PC-3 (cell line): ENCODE measurements around the gene RAB30. TPM values are rescaled to one million over a fixed set of nuclear protein-coding genes. Genes with fewer than 3 reads are reported as not detected.

Experiments used
- ATAC-seq: fragments of 200-7000 bp; cut with Tn5 transposase; 2 replicates; pipeline ENCODE4 v1.9.1; 2020; ENCODE audit warnings: mild to moderate bottlenecking, moderate library complexity
- BruUV-seq: library from RNA; stranded (reverse); fragments of 400-500 nt; replicated peaks from 2 replicates; lab custom pipeline; 2021; lab: Mats Ljungman, UMichigan
- CTCF ChIA-PET: fragments of 300-600 bp; sonication (Branson Sonifier 250); formaldehyde crosslinking; loops from one replicate; lab custom pipeline; 2022; ENCODE audit warnings: antibody characterized with exemption; lab: Charles Lee
- POLR2A ChIA-PET: fragments of 300-600 bp; sonication (Branson Sonifier 250); formaldehyde crosslinking; loops from one replicate; lab custom pipeline; 2022; ENCODE audit warnings: antibody characterized with exemption; ENCODE audit not compliant: unreplicated experiment; lab: Charles Lee
- DNase-seq: peaks from one replicate; pipeline ENCODE4 v3.0.0-alpha.2; 2015
- H2AFZ ChIP-seq: fragments of 300-600 bp; sonication (generic); 2 replicates; pipeline ENCODE4 v1.6.0; 2016; ENCODE audit warnings: antibody characterized with exemption, low read length
- H3F3A ChIP-seq: fragments of 300-600 bp; sonication (generic); one replicate; pipeline ENCODE4 v1.6.0; 2017; ENCODE audit warnings: antibody characterized with exemption, low read length, control low read depth, mild to moderate bottlenecking; ENCODE audit not compliant: unreplicated experiment
- H3K27ac ChIP-seq: fragments of 300-600 bp; sonication (generic); 2 replicates; pipeline ENCODE4 v1.5.1; 2016; ENCODE audit warnings: mild to moderate bottlenecking, low read length
- H3K27me3 ChIP-seq: fragments of 300-600 bp; sonication (generic); 2 replicates; pipeline ENCODE4 v1.6.1; 2016; ENCODE audit warnings: low read length, mixed read lengths
- H3K36me3 ChIP-seq: fragments of 300-600 bp; sonication (generic); 2 replicates; pipeline ENCODE4 v1.6.1; 2016; ENCODE audit warnings: low read depth, mixed run types, low read length, mixed read lengths
- H3K4me1 ChIP-seq: fragments of 300-600 bp; sonication (generic); 2 replicates; pipeline ENCODE4 v1.5.1; 2016; ENCODE audit warnings: low read length; ENCODE audit not compliant: insufficient read depth
- H3K4me2 ChIP-seq: fragments of 300-600 bp; sonication (generic); 2 replicates; pipeline ENCODE4 v1.6.0; 2016; ENCODE audit warnings: low read length
- H3K4me3 ChIP-seq: fragments of 300-600 bp; sonication (generic); 2 replicates; pipeline ENCODE4 v1.5.1; 2016; ENCODE audit warnings: mild to moderate bottlenecking, low read length, mixed read lengths
- H3K79me2 ChIP-seq: fragments of 300-600 bp; sonication (generic); 2 replicates; pipeline ENCODE4 v1.6.1; 2017; ENCODE audit warnings: low read length, mixed read lengths
- H3K9ac ChIP-seq: fragments of 300-600 bp; sonication (generic); 2 replicates; pipeline ENCODE4 v1.6.0; 2016; ENCODE audit warnings: mild to moderate bottlenecking, low read length
- H3K9me2 ChIP-seq: fragments of 300-600 bp; sonication (generic); replicated peaks from 2 replicates; pipeline ENCODE4 v1.6.1; 2016; ENCODE audit warnings: mixed run types, low read length, mixed read lengths
- H3K9me3 ChIP-seq: fragments of 300-600 bp; sonication (generic); 2 replicates; pipeline ENCODE4 v1.6.1; 2016; ENCODE audit warnings: low read length, mixed read lengths
- H4K20me1 ChIP-seq: fragments of 300-600 bp; sonication (generic); 2 replicates; pipeline ENCODE4 v1.6.1; 2016; ENCODE audit warnings: low read length, mixed read lengths
- EZH2 ChIP-seq: fragments of 300-600 bp; sonication (generic); IDR thresholded peaks from one replicate; pipeline ENCODE4 v1.6.1; 2017; ENCODE audit warnings: antibody characterized with exemption, mild to moderate bottlenecking, low read length; ENCODE audit not compliant: unreplicated experiment
- EZH2phosphoT487 ChIP-seq: fragments of 300-600 bp; sonication (generic); IDR thresholded peaks from 2 replicates; pipeline ENCODE4 v1.6.1; 2018; ENCODE audit warnings: mild to moderate bottlenecking, antibody characterized with exemption, low read length, borderline replicate concordance
- intact Hi-C: fragments of 100-400 bp; cut with micrococcal nuclease; formaldehyde crosslinking; loops from 2 replicates; pipeline ENCODE4 v1.9.0; 2023
- total RNA-seq: library from RNA; depleted of rRNA; stranded (reverse); fragments of >200 nt; gene quantifications from 2 replicates; pipeline ENCODE4 v1.2.3, GENCODE V29; 2014
- TF ChIP-seq, protein P1 (sequence below): fragments of 300-600 bp; sonication (generic); conservative IDR thresholded peaks from 2 replicates; pipeline ENCODE4 v1.5.1; 2017; ENCODE audit warnings: antibody characterized with exemption, low read depth, mild to moderate bottlenecking, low read length

The RAB30 gene
- total RNA-seq, 1 experiment from 2014 or later: 6.6 TPM

DNA sequence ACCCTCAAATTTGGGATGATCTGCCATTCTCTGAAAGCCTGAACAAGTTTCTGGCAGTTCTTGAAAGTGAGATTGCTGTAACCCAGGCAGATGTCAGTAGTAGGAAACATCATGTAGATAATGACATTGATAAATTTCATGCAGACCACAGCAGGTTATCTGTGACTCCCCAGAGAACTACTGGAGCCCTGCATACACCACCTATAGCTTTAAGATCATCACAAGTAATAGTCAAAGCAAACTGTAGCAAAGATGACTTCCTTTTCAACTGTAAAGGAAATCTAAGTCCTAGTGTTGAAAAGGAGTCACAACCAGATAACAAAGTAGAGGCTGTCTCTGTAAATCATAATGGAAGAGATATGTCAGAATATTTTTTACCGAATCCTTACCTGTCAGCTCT lies 139.1 kb downstream of the RAB30 start:
- H3K79me2 ChIP-seq: no peaks in the 10 kb centered on the region

GRCh38 chr11:82930734-82931133 lies 141.0 kb downstream of the RAB30 start:
- Histone ChIP-seq H2AFZ (no peak overlapping the region), H3K9me2 (no peaks in the 10 kb centered on the region), H4K20me1 (no peaks in the 10 kb centered on the region), H3K27ac (no peak overlapping the region), H3K9me3 (no peaks in the 10 kb centered on the region), H3F3A (no peaks in the 10 kb centered on the region), H3K9ac (no peak overlapping the region), H3K4me3 (no peak overlapping the region), H3K27me3 (no peaks in the 10 kb centered on the region), H3K36me3 (peaks cover 48% of the 10 kb centered on the region), H3K4me2 (no peak overlapping the region), H3K79me2 (no peaks in the 10 kb centered on the region), H3K4me1 (peaks cover under 1% of the 10 kb centered on the region)
- BruUV-seq: no TSS peak
- ATAC-seq: no peak
- POLR2A ChIA-PET: interaction anchor here (0.6 kb wide), 2 partner anchors 31 to 140 kb away, joined by 3 to 15 read pairs; no protein-coding TSS in a partner anchor
- CTCF ChIA-PET: no interaction called here
- DNase-seq: no peak
- TF ChIP-seq, protein P1, sequence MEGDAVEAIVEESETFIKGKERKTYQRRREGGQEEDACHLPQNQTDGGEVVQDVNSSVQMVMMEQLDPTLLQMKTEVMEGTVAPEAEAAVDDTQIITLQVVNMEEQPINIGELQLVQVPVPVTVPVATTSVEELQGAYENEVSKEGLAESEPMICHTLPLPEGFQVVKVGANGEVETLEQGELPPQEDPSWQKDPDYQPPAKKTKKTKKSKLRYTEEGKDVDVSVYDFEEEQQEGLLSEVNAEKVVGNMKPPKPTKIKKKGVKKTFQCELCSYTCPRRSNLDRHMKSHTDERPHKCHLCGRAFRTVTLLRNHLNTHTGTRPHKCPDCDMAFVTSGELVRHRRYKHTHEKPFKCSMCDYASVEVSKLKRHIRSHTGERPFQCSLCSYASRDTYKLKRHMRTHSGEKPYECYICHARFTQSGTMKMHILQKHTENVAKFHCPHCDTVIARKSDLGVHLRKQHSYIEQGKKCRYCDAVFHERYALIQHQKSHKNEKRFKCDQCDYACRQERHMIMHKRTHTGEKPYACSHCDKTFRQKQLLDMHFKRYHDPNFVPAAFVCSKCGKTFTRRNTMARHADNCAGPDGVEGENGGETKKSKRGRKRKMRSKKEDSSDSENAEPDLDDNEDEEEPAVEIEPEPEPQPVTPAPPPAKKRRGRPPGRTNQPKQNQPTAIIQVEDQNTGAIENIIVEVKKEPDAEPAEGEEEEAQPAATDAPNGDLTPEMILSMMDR: no peak
- TF ChIP-seq EZH2phosphoT487: no peak
- no peak for TF ChIP-seq EZH2
- intact Hi-C loops: no loop called here

More for the DNA sequence above, 139.1 kb downstream of the RAB30 start:
- H2AFZ ChIP-seq: no peak overlapping the region
- intact Hi-C loops: no loop called here
- TF ChIP-seq, protein P1: no peak
- TF ChIP-seq EZH2phosphoT487: no peak
- TF ChIP-seq EZH2: no peak
- H3K27ac ChIP-seq: no peak overlapping the region
- ChIA-PET POLR2A (no interaction called here), CTCF (no interaction called here)
- ATAC-seq (no peak), DNase-seq (no peak)
- no peaks in the 10 kb centered on the region for H3F3A ChIP-seq
- no peak overlapping the region for H3K9ac ChIP-seq
- H3K9me3 ChIP-seq: no peaks in the 10 kb centered on the region
- H3K9me2 ChIP-seq: no peaks in the 10 kb centered on the region
- BruUV-seq: no TSS peak
- H4K20me1 ChIP-seq: no peaks in the 10 kb centered on the region
- no peak overlapping the region for H3K4me3 ChIP-seq
- H3K27me3 ChIP-seq: no peaks in the 10 kb centered on the region
- no peak overlapping the region for H3K4me2 ChIP-seq
- H3K4me1 ChIP-seq: peaks cover 11% of the 10 kb centered on the region
- peaks cover 48% of the 10 kb centered on the region for H3K36me3 ChIP-seq

DNA sequence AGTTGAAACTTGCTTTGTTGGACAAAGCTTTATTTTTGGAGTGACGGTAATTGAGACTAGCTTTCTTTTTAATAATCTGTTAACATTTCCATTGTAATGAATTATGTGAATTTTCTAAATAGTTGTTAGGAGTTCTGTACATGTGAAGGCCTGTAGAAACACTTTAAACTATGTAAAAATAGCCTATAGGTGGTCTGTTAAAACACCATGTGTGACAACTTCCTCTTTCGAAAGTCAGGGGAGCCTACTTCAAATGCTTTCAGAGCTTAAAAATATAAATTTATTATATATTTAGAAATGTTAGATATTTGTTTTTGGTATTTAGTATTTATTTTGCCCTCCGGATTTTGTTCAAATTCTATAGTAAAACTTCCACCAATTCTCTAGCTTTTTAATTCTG lies 141.5 kb downstream of the RAB30 start:
- Histone ChIP-seq H3K9ac (no peak overlapping the region), H3K9me3 (no peaks in the 10 kb centered on the region), H3K4me3 (no peak overlapping the region), H3K36me3 (peaks cover 46% of the 10 kb centered on the region), H3K4me2 (no peak overlapping the region), H3K4me1 (no peaks in the 10 kb centered on the region), H3K27me3 (no peaks in the 10 kb centered on the region), H3K27ac (no peak overlapping the region), H3K9me2 (no peaks in the 10 kb centered on the region), H3F3A (no peaks in the 10 kb centered on the region), H2AFZ (no peak overlapping the region), H4K20me1 (no peaks in the 10 kb centered on the region), H3K79me2 (no peaks in the 10 kb centered on the region)
- intact Hi-C loops: no loop called here
- BruUV-seq: no TSS peak
- ChIA-PET POLR2A (interaction anchor here (0.6 to 0.7 kb wide), 2 partner anchors 32 to 106 kb away, joined by 3 read pairs; no protein-coding TSS in a partner anchor), CTCF (interaction anchor here (0.5 kb wide), 1 partner anchor 17 kb away, joined by 3 read pairs; no protein-coding TSS in a partner anchor)
- TF ChIP-seq EZH2 (no peak), EZH2phosphoT487 (no peak)
- TF ChIP-seq, protein P1: no peak
- ATAC-seq (no peak), DNase-seq (no peak)
